ENCODE results near the gene CXorf58. TPM values are rescaled to one million over a fixed set of nuclear protein-coding genes. Genes with fewer than 3 reads are reported as not detected.

Gene CXorf58
- total RNA-seq, 1 donor from 2014 or later, result not detected

DNA sequence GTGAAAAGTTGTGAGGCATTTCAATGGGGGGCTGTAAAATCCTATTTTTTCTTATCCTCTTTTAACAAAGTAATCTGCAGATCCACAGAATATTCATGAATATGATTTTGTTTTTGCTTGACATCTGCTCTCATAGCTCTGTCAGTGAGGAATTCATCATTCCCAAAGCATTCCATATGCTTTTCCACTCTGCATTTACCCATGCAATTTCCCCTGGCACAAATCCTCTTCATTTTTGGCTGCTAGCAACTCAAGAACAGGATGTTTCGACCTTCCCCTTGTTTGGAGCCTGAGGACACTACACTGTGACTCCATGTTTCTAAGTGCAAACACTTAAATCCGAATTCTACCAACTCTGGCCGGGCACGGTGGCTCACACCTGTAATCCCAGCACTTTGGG lies 70.7 kb downstream of the CXorf58 start:
- Histone ChIP-seq H3K4me1 (ENCODE audit: insufficient read depth, low read length) (peaks cover 4% of the 10 kb centered on the region), H3K9ac (ENCODE audit: low read length) (no peak overlapping the region), H3K27ac (ENCODE audit: low read depth, low read length) (no peak overlapping the region), H3K4me2 (ENCODE audit: low read length) (no peak overlapping the region), H4K20me1 (ENCODE audit: insufficient read depth, low read length) (peaks cover 5% of the 10 kb centered on the region), H3K36me3 (ENCODE audit: insufficient read depth, low read length) (no peaks in the 10 kb centered on the region), H3K9me3 (ENCODE audit: insufficient read depth, low read depth, low read length) (no peaks in the 10 kb centered on the region), H3K79me2 (ENCODE audit: insufficient read depth, low read length) (no peaks in the 10 kb centered on the region), H3K4me3 (ENCODE audit: insufficient read depth, low read depth, low read length) (no peak overlapping the region), H2AFZ (ENCODE audit: low read depth, low read length) (no peak overlapping the region), H3K27me3 (ENCODE audit: insufficient read depth, low read length) (no peaks in the 10 kb centered on the region)
- Mint-ChIP-seq H3K27ac (ENCODE audit: unreplicated experiment) (no peak overlapping the region), H3K27me3 (ENCODE audit: low read depth, unreplicated experiment) (no peaks in the 10 kb centered on the region), H3K4me3 (ENCODE audit: unreplicated experiment) (no peak overlapping the region), H3K36me3 (ENCODE audit: low read depth, unreplicated experiment) (no peaks in the 10 kb centered on the region), H3K4me1 (ENCODE audit: low read depth, unreplicated experiment) (no peaks in the 10 kb centered on the region), H3K9me3 (ENCODE audit: unreplicated experiment) (no peaks in the 10 kb centered on the region)
- FAIRE-seq (peak; percentile 92), DNase-seq (ENCODE audit: low read depth) (no peak)
- TF ChIP-seq, protein P1, sequence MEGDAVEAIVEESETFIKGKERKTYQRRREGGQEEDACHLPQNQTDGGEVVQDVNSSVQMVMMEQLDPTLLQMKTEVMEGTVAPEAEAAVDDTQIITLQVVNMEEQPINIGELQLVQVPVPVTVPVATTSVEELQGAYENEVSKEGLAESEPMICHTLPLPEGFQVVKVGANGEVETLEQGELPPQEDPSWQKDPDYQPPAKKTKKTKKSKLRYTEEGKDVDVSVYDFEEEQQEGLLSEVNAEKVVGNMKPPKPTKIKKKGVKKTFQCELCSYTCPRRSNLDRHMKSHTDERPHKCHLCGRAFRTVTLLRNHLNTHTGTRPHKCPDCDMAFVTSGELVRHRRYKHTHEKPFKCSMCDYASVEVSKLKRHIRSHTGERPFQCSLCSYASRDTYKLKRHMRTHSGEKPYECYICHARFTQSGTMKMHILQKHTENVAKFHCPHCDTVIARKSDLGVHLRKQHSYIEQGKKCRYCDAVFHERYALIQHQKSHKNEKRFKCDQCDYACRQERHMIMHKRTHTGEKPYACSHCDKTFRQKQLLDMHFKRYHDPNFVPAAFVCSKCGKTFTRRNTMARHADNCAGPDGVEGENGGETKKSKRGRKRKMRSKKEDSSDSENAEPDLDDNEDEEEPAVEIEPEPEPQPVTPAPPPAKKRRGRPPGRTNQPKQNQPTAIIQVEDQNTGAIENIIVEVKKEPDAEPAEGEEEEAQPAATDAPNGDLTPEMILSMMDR (IDR thresholded peaks at IDR 0.05; ENCODE audit: insufficient read depth, low read depth, low read length), result no peak
- TF ChIP-seq EZH2 (IDR thresholded peaks at IDR 0.05; ENCODE audit: insufficient read depth, low read length), result no peak

DNA sequence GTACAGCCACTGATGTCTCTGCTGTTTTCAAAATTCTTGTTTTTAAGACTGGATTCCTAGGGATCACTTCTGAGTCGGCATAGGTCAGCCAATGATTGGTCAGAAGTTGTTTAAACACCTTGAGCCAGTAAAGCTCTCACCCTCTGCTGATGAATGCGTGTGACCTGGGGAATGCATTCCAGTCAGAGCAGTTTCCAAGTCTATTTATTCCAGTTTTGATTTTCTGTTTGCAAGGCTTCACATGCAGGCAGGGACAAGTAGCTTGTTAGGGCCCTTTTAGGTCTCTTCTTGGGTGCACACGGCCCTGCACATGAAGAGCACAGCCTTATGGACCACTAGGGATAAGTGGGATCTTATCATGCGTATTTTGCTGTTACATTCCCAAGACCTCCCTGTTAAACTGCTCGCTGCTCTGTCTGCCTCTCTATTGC lies 72.2 kb downstream of the CXorf58 start:
- FAIRE-seq, result no peak
- Mint-ChIP-seq H3K4me3 (ENCODE audit: unreplicated experiment) (no peak overlapping the region), H3K27ac (ENCODE audit: unreplicated experiment) (peak overlapping the region; percentile 53), H3K4me1 (ENCODE audit: low read depth, unreplicated experiment) (no peaks in the 10 kb centered on the region), H3K36me3 (ENCODE audit: low read depth, unreplicated experiment) (no peaks in the 10 kb centered on the region), H3K9me3 (ENCODE audit: unreplicated experiment) (no peaks in the 10 kb centered on the region), H3K27me3 (ENCODE audit: low read depth, unreplicated experiment) (no peaks in the 10 kb centered on the region)
- no peak for TF ChIP-seq EZH2 (IDR thresholded peaks at IDR 0.05; ENCODE audit: insufficient read depth, low read length)
- TF ChIP-seq, protein P1 (IDR thresholded peaks at IDR 0.05; ENCODE audit: insufficient read depth, low read depth, low read length), result no peak
- Histone ChIP-seq H2AFZ (ENCODE audit: low read depth, low read length) (no peak overlapping the region), H3K36me3 (ENCODE audit: insufficient read depth, low read length) (no peaks in the 10 kb centered on the region), H3K27ac (ENCODE audit: low read depth, low read length) (no peak overlapping the region), H4K20me1 (ENCODE audit: insufficient read depth, low read length) (peaks cover 5% of the 10 kb centered on the region), H3K79me2 (ENCODE audit: insufficient read depth, low read length) (no peaks in the 10 kb centered on the region), H3K4me3 (ENCODE audit: insufficient read depth, low read depth, low read length) (no peak overlapping the region), H3K9ac (ENCODE audit: low read length) (no peak overlapping the region), H3K4me2 (ENCODE audit: low read length) (no peak overlapping the region), H3K4me1 (ENCODE audit: insufficient read depth, low read length) (peaks cover 4% of the 10 kb centered on the region), H3K9me3 (ENCODE audit: insufficient read depth, low read depth, low read length) (no peaks in the 10 kb centered on the region), H3K27me3 (ENCODE audit: insufficient read depth, low read length) (no peaks in the 10 kb centered on the region)
- DNase-seq (ENCODE audit: low read depth), result no peak

DNA sequence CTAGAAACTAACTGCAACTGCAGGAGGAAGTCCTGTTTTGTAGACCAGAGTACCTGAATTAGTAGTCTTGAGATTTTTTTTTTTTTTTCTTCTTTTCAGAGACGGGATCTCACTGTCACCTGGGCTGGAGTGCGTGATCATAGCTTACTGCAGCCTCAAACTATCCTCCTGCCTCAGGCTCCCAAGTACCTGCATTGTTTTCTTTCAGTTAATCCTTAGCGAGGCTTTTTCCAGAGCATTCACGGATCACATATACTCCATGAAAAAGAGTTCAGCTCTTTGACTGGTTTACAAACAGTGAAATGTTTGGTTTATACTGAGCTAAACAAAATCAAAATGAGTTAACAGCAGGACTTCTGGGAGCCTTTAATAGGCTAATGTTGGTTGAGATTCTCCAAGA lies 73.4 kb downstream of the CXorf58 start:
- H3K4me3 ChIP-seq (ENCODE audit: insufficient read depth, low read depth, low read length), result no peak overlapping the region

More for the DNA sequence above, 73.4 kb downstream of the CXorf58 start:
- Histone ChIP-seq H2AFZ (ENCODE audit: low read depth, low read length) (no peak overlapping the region), H3K4me2 (ENCODE audit: low read length) (no peak overlapping the region), H3K9me3 (ENCODE audit: insufficient read depth, low read depth, low read length) (no peaks in the 10 kb centered on the region), H3K9ac (ENCODE audit: low read length) (no peak overlapping the region), H3K27me3 (ENCODE audit: insufficient read depth, low read length) (no peaks in the 10 kb centered on the region), H3K4me1 (ENCODE audit: insufficient read depth, low read length) (peaks cover 4% of the 10 kb centered on the region), H4K20me1 (ENCODE audit: insufficient read depth, low read length) (peaks cover 5% of the 10 kb centered on the region), H3K27ac (ENCODE audit: low read depth, low read length) (no peak overlapping the region), H3K36me3 (ENCODE audit: insufficient read depth, low read length) (no peaks in the 10 kb centered on the region), H3K79me2 (ENCODE audit: insufficient read depth, low read length) (no peaks in the 10 kb centered on the region)
- DNase-seq (ENCODE audit: low read depth), result no peak
- H3K36me3 Mint-ChIP-seq (ENCODE audit: low read depth, unreplicated experiment), result no peaks in the 10 kb centered on the region
- no peak for TF ChIP-seq EZH2 (IDR thresholded peaks at IDR 0.05; ENCODE audit: insufficient read depth, low read length)
- TF ChIP-seq, protein P1 (IDR thresholded peaks at IDR 0.05; ENCODE audit: insufficient read depth, low read depth, low read length), result no peak
- peak; percentile 98 for FAIRE-seq
- H3K9me3 Mint-ChIP-seq (ENCODE audit: unreplicated experiment), result no peaks in the 10 kb centered on the region
- no peaks in the 10 kb centered on the region for H3K4me1 Mint-ChIP-seq (ENCODE audit: low read depth, unreplicated experiment)
- H3K27me3 Mint-ChIP-seq (ENCODE audit: low read depth, unreplicated experiment), result no peaks in the 10 kb centered on the region
- H3K27ac Mint-ChIP-seq (ENCODE audit: unreplicated experiment), result no peak overlapping the region
- no peak overlapping the region for H3K4me3 Mint-ChIP-seq (ENCODE audit: unreplicated experiment)
